ENCODE data around the gene FGF22. TPM values are rescaled to one million over a fixed set of nuclear protein-coding genes. Genes with fewer than 3 reads are reported as not detected.

FGF22 gene
- total and polyA plus RNA-seq, 2 of the 13 experiments (the other 11 are each of a cell fraction or from before 2014, with no cell fraction given) = 0.24 TPM; not detected in 1

GRCh38 chr19:660793-661426 lies 21.2 kb downstream of the FGF22 start (continued):
- TF ChIP-seq LBX2 (CRISPR knock-in tag; IDR thresholded peaks at IDR 0.05; ENCODE audit: borderline replicate concordance) = no peak
- peak; percentile 85 for TF ChIP-seq YEATS4 (CRISPR knock-in tag; IDR thresholded peaks at IDR 0.05; ENCODE audit: borderline replicate concordance)
- no peak for TF ChIP-seq TCF7 (IDR thresholded peaks at IDR 0.05; ENCODE audit: low read depth)
- TF ChIP-seq ZC3H13 (CRISPR knock-in tag; IDR thresholded peaks at IDR 0.05) = peak; percentile 89
- peak; percentile 81 for TF ChIP-seq GABPB1 (CRISPR knock-in tag; IDR thresholded peaks at IDR 0.05)
- TF ChIP-seq ZNF770 (CRISPR knock-in tag; IDR thresholded peaks at IDR 0.05) = 0 out of 2 replicates have a peak, but pooled peaks have one; percentile 59
- peak; percentile 47; the same call in 1 of the 2 replicates for TF ChIP-seq HBP1 (CRISPR knock-in tag; IDR thresholded peaks at IDR 0.05; ENCODE audit: low read depth)
- TF ChIP-seq FIP1L1 (IDR thresholded peaks at IDR 0.05; ENCODE audit: borderline replicate concordance, insufficient read depth, low read depth, low read length) = no peak
- no peak for TF ChIP-seq TRAFD1 (CRISPR knock-in tag; IDR thresholded peaks at IDR 0.05; ENCODE audit: borderline replicate concordance)
- TF ChIP-seq CAMTA2 (CRISPR knock-in tag; IDR thresholded peaks at IDR 0.05; ENCODE audit: borderline replicate concordance) = 0 out of 2 replicates have a peak, but pooled peaks have one; percentile 16
- peak; percentile 87 to 92 for TF ChIP-seq NR2F1 (CRISPR knock-in tag; IDR thresholded peaks at IDR 0.05)
- TF ChIP-seq ZFP36L1 (CRISPR knock-in tag; IDR thresholded peaks at IDR 0.05) = peak; percentile 67; the same call in 1 of the 2 replicates
- no peak for TF ChIP-seq ZFAT (CRISPR knock-in tag; conservative IDR thresholded peaks at IDR 0.05)
- TF ChIP-seq ZHX1 (CRISPR knock-in tag; IDR thresholded peaks at IDR 0.05; ENCODE audit: low read depth) = peak; percentile 77
- TF ChIP-seq ZMAT3 (CRISPR knock-in tag; conservative IDR thresholded peaks at IDR 0.05) = peak; percentile 91
- TF ChIP-seq ETS1 (CRISPR knock-in tag; IDR thresholded peaks at IDR 0.05) = no peak
- TF ChIP-seq ZNF790 (CRISPR knock-in tag; IDR thresholded peaks at IDR 0.05; ENCODE audit: borderline replicate concordance) = peak; percentile 76; the same call in 1 of the 2 replicates
- no peak; the same call in 1 of the 2 replicates for TF ChIP-seq KLF15 (CRISPR knock-in tag; IDR thresholded peaks at IDR 0.05; ENCODE audit: borderline replicate concordance)
